H1 (cell line): Measurements from ENCODE around the gene PASD1.

Experiments
- CTBP2 ChIP-seq: IDR thresholded peaks from 2 replicates; pipeline ENCODE4 v1.7.0; 2011; ENCODE audit warnings: borderline replicate concordance, mild to moderate bottlenecking, moderate library complexity, mixed read lengths, low read length; ENCODE audit not compliant: insufficient read depth, insufficient read length
- CTCF ChIP-seq, 3 experiments: IDR thresholded peaks; 1 replicate in 2 of 3; 2 replicates in 1 of 3; pipeline versions ENCODE4 v1.5.1 to v1.6.1; 2011; ENCODE audit warnings: low read length in 3 of 3, mild to moderate bottlenecking in 3 of 3, inconsistent platforms in 2 of 3, low read depth in 1 of 3, moderate library complexity in 1 of 3; ENCODE audit not compliant: insufficient read depth in 1 of 3; ENCODE audit errors: control extremely low read depth in 1 of 3
- EZH2 ChIP-seq: fragments of 200-600 bp; sonication (generic); IDR thresholded peaks from 2 replicates; pipeline ENCODE4 v1.7.1; 2012; ENCODE audit warnings: low read depth, mild to moderate bottlenecking, moderate library complexity, low read length, inconsistent platforms; ENCODE audit not compliant: severe bottlenecking
- JUN ChIP-seq: IDR thresholded peaks from 2 replicates; pipeline ENCODE4 v1.6.1; 2011; ENCODE audit warnings: low read depth, mild to moderate bottlenecking, improper control_type of control experiment, low read length
- MAFK ChIP-seq: IDR thresholded peaks from 2 replicates; pipeline ENCODE4 v1.6.1; 2012; ENCODE audit warnings: low read depth, mild to moderate bottlenecking, improper control_type of control experiment, low read length
- POLR2A ChIP-seq, 2 experiments: IDR thresholded peaks; 1 replicate in 1 of 2; 2 replicates in 1 of 2; pipeline ENCODE4 v1.6.1; 2011; ENCODE audit warnings: low read depth in 2 of 2, low read length in 2 of 2, mild to moderate bottlenecking in 2 of 2; ENCODE audit errors: control extremely low read depth in 1 of 2
- POLR2AphosphoS5 ChIP-seq: IDR thresholded peaks from 2 replicates; pipeline ENCODE4 v1.6.1; 2011; ENCODE audit warnings: low read depth, low read length
- POU5F1 ChIP-seq: IDR thresholded peaks from 2 replicates; pipeline ENCODE4 v1.6.1; 2011; ENCODE audit warnings: low read depth, mild to moderate bottlenecking, low read length, moderate library complexity
- RFX5 ChIP-seq: IDR thresholded peaks from 2 replicates; pipeline ENCODE4 v1.6.1; 2011; ENCODE audit warnings: low read depth, low read length, improper control_type of control experiment, borderline replicate concordance
- SP1 ChIP-seq: IDR thresholded peaks from 2 replicates; pipeline ENCODE4 v1.6.1; 2011; ENCODE audit warnings: low read depth, low read length
- TAF1 ChIP-seq: IDR thresholded peaks from 2 replicates; pipeline ENCODE4 v1.6.1; 2011; ENCODE audit warnings: mild to moderate bottlenecking, low read depth, low read length
- YY1 ChIP-seq: IDR thresholded peaks from 2 replicates; pipeline ENCODE4 v1.6.1; 2011; ENCODE audit warnings: low read depth, mild to moderate bottlenecking, low read length

- TF ChIP-seq TAF1, result no peak
- TF ChIP-seq CTBP2, result no peak
- TF ChIP-seq RFX5, result no peak
- no peak for TF ChIP-seq MAFK
- no peak for TF ChIP-seq CTCF (IDR thresholded peaks at IDR 0.05; ENCODE audit: control extremely low read depth in 1 of 3, insufficient read depth in 1 of 3, low read depth in 1 of 3, low read length in 3 of 3)
- TF ChIP-seq POLR2A (IDR thresholded peaks at IDR 0.05; ENCODE audit: control extremely low read depth in 1 of 2, low read depth in 2 of 2, low read length in 2 of 2), result no peak
- TF ChIP-seq POLR2AphosphoS5, result no peak
- no peak for TF ChIP-seq SP1
- TF ChIP-seq JUN, result no peak
- TF ChIP-seq YY1, result no peak
- TF ChIP-seq POU5F1, result no peak
- TF ChIP-seq EZH2, result no peak
Observed at GRCh38 chrX:151538190-151539122, 25.0 kb upstream of the PASD1 start.
